GM18858 (cell line): ENCODE results near the gene C16orf90.
"Not testable (repeated sequence)": the region's sequence is repeated elsewhere in the genome, so short reads cannot be mapped to it uniquely, and the experiment has no call there.

ENCODE experiments used
- ATAC-seq: cut with Tn5 transposase; IDR thresholded peaks from one replicate; pipeline ENCODE4 v1.9.1; 2021; ENCODE audit not compliant: unreplicated experiment

Gene C16orf90

DNA sequence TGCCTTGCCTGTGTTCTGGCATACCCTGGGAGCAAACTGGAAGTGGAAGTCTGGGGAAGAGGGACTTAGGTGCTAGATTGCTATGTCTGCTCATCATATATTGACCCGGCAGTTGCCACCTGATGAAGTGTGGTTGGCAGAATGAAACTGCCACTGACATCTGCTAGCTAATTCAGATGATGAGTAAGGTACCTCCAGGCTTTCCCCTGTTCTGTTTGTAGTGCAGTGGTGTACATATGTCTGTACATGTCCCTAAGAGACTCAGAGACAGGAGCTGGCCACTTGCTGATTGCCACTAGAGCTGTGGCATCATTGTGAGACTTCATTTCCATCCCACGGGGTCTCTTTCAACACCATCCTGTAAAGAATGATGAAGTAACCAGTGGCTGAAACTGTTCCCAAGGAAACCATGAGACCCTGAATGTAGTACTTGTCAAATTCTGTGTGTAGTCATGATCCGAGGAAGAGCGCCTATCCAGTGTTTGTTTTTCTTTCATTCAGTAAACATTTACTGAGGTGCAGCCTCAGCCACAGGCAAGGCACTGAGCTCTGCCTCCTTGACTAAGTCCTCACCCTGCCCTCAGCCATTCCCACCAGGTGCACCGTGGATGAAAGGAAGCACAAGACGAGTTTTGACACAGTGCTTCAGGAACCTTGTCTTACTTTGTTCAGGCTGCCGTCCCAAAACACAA is 18.7 kb upstream of the C16orf90 start:
- ATAC-seq: no peak

GRCh38 chr16:3511286-3512180 is 16.2 kb upstream of the C16orf90 start:
- no peak for ATAC-seq

GRCh38 chr16:3510416-3510815 is 15.1 kb upstream of the C16orf90 start:
- ATAC-seq: no peak

GRCh38 chr16:3509470-3509928 is 14.2 kb upstream of the C16orf90 start:
- no peak for ATAC-seq

DNA sequence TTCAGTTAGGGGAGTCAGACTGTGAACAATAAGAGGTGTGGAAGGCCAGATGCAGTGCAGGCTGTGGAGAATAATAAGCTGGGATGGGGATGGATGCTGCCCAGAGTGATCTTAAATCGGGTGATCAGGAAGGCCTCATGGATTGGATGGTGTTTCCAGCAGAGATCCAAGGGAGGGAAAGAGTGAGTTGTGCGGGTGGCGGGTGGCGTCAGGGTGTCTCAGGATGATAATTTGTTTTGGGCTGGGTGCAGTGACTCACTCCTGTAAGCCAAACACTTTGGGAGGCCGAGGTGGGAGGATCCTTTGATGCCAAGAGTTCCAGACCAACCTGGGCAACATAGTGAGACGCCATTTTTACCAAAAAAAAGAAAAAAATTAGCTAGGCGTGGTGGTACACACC is 13.4 kb upstream of the C16orf90 start:
- ATAC-seq: no peak

- ATAC-seq: no peak
Measured at GRCh38 chr16:3503523-3503922, 8.2 kb upstream of the C16orf90 start.

- ATAC-seq: no peak
Measured at GRCh38 chr16:3501783-3502400, 6.6 kb upstream of the C16orf90 start.

DNA sequence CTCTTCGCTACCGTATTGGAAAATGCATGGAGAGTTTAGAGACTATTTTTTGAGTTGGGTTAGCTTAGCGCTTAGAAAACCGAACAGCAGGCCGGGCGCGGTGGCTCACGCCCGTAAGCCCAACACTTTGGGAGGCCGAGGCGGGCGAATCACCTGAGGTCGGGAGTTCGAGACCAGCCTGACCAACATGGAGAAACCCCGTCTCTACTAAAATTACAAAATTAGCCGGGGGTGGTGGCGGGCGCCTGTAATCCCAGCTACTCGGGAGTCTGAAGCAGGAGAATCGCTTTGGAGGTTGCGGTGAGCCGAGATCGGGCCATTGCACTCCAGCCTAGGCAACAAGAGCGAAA is 6.1 kb upstream of the C16orf90 start:
- ATAC-seq: not testable (repeated sequence)

DNA sequence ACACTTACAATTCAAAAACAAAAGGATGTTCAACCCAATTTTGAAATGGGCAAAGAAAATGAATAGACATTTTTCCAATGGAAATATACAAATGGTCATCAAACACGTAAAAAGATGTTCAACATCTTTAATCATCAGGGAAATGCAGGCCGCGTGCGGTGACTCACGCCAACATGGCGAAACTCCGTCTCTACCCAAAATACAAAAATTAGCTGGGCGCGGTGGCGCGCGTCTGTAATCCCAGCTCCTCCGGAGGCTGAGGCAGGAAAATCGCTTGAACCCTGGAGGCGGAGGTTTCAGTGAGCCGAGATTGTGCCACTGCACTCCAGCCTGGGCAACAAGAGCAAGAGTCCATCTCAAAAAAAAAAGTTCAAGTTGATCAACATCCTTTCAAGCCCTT is 3.7 kb upstream of the C16orf90 start:
- no peak for ATAC-seq

DNA sequence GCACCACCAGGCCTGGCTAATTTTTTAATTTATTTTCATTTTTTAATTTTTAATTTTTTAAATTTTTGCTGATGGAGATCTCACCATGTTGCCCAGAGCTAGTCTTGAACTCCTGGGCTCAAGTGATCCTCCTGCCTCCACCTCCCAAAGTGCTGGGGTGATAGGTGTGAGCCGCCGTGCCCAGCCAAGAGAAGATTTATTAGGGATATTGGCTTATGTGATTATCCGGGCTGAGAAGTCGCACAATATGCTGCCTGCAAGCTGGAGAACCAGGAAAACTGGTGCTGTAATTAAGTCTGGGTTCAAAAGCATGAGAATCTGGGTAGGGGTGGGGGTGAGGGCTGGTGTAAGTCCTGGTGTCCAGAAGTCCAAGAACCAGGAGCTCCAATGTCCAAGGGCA is 2.5 kb upstream of the C16orf90 start:
- no peak for ATAC-seq

- no peak for ATAC-seq
Measured at GRCh38 chr16:3496386-3496785, 1.1 kb upstream of the C16orf90 start.

GRCh38 chr16:3494386-3494973 is 809 bp downstream of the C16orf90 start:
- no peak for ATAC-seq

DNA sequence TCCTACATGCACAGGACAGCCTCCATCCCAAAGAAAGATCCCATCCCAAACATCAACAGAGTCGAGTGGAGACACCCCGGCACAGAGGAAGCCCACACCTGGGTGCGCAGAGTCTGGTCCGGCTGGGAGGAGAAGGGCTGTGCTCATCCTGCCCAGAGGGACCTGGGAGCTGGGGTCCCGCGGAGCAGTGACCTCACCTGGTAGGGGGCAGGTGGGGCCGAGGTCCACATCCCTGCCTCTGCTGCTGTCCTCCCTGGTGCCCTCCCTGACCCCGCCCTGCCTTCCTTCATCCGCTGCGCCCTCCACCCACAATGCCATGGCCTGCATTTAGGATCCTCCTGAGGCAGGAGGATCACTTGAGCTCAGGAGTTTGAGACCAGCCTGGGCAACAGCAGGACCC is 2.9 kb downstream of the C16orf90 start:
- ATAC-seq: no peak

GRCh38 chr16:3490911-3491629 is 4.2 kb downstream of the C16orf90 start:
- ATAC-seq: no peak

DNA sequence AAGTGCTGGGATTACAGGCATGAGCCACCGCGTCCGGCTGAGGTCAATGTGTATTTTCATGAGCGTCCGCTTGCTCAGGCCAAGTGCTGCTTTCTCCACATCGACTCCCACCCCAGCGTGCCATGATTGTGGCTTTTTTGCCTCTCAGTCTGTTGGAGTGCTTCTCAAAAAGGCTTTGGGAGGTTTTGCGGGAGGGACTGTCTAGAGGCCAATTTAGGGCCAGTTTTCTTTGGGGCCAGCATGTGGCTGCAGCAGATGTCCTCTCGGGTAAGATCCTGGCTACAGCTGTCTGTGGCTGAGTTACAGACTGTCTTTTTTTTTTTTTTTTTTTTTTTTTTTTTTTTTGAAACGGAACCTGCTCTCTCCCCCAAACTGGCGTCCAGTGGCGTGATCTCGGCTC is 6.5 kb downstream of the C16orf90 start:
- ATAC-seq: no peak

GRCh38 chr16:3487521-3488410 is 7.5 kb downstream of the C16orf90 start:
- no peak for ATAC-seq

GRCh38 chr16:3486506-3487215 is 8.6 kb downstream of the C16orf90 start:
- ATAC-seq: no peak

DNA sequence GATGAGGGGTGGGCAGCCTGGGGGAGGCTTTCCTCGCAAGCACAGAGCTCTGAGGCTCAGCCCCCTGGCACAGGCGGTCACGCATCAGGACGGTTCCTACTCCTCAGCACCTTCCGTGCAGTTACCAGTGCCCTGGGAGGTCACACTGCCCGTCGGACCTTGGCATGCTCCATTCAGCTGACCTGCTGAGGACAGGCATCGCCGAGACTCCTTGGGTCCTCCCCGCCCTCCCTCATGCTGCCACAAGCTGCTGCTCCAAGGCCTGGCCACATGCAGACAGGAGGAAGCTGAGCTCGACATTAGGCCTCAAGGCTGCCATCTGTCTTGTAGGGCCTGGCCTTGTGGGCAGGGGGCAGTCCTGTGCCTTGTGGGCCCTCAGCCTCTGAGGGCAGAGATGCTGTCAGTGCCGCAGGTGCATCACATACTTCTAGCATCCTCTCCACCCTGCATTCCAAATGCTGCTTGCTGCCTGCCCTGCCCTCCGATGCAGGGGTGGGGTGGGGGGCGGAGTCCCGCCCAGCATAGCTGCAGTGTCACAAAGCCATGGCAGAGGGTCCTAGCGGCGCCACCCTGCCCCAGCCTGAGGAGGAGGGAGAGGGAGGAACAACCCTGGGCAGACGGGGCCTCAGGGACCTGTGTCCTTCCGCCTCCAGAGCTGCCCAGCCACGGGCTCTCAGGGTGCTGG is 9.3 kb downstream of the C16orf90 start:
- ATAC-seq: no peak
